ENCODE measurements around the gene NEGR1. TPM values are rescaled to one million over a fixed set of nuclear protein-coding genes. Genes with fewer than 3 reads are reported as not detected.

The NEGR1 gene
- total and polyA plus RNA-seq, 9 of the 15 experiments (the other 6 are each of a cell fraction or from before 2014, with no cell fraction given): not detected

DNA sequence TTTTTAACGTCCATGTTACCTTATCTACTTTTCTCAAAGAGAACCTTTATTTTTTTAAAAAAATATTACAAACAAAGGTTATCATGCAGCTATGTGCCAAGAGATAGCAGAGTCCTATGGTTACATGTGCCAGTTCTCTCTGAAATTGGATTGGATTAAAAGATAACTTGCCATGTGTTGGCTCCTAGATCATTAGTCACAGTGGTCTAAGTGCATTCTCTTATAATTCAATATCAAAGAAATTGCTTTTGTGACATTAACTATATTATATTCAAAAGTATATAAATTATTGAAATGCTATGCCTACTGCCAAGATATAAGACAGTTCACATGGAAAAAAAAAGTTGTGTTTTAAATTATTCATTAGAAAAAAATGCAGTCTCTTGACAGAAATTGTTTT is 494.2 kb downstream of the NEGR1 start:
- Histone ChIP-seq H3K4me2 (ENCODE audit: insufficient read depth, low read length) (no peak overlapping the region), H3K4me3 (no peak overlapping the region), H3K4me1 (replicated peaks in 1 of 2; ENCODE audit: control insufficient read depth in 2 of 2, insufficient read depth in 2 of 2, low read length in 2 of 2) (no peaks in the 10 kb centered on the region), H3K9me3 (replicated peaks; ENCODE audit: control insufficient read depth, insufficient read depth, low read depth, low read length) (0 out of 2 replicates have a peak, but pooled peaks cover 3% of the 10 kb centered on the region), H3K27ac (ENCODE audit: extremely low read depth, low read depth, low read length) (no peak overlapping the region), H3K9me1 (ENCODE audit: control insufficient read depth, insufficient read depth, low read length) (no peaks in the 10 kb centered on the region), H4K20me1 (replicated peaks; ENCODE audit: control insufficient read depth, insufficient read depth, low read length) (no peaks in the 10 kb centered on the region), H3K9ac (ENCODE audit: insufficient read depth in 1 of 2, low read depth in 2 of 2, low read length in 2 of 2) (no peak overlapping the region), H3K27me3 (ENCODE audit: control insufficient read depth in 2 of 2, insufficient read depth in 2 of 2, low read length in 2 of 2) (no peaks in the 10 kb centered on the region), H3K79me2 (ENCODE audit: control insufficient read depth, insufficient read depth, low read length) (no peaks in the 10 kb centered on the region), H2AFZ (ENCODE audit: low read depth, low read length) (no peak overlapping the region), H3K36me3 (ENCODE audit: control insufficient read depth, insufficient read depth, low read length) (no peaks in the 10 kb centered on the region)
- DNase-seq (ENCODE audit: extremely low read depth in 1 of 4, low spot score in 3 of 4) (no peak), FAIRE-seq (no peak), ATAC-seq (no peak)
- ChIA-PET CTCF (ENCODE audit: low intra/inter-chr PET ratio) (no interaction called here), POLR2A (no interaction called here)
- BruUV-seq (replicated peaks): no TSS peak
- intact Hi-C loops (cut with micrococcal nuclease): no loop called here
- 0% methylated on average over 1 of the region's 1 CpG for WGBS (ENCODE audit: insufficient coverage, low coverage, missing lambda C conversion rate)
- in situ Hi-C loops (cut with MboI): no loop called here
- TF ChIP-seq ELF1 (tag; IDR thresholded peaks at IDR 0.05) (no peak), FOXJ2 (tag; IDR thresholded peaks at IDR 0.05) (no peak), ZBTB12 (CRISPR knock-in tag; IDR thresholded peaks at IDR 0.05) (no peak), ZNF830 (CRISPR knock-in tag; IDR thresholded peaks at IDR 0.05) (no peak), CBX5 (IDR thresholded peaks at IDR 0.05; ENCODE audit: borderline replicate concordance, low read depth) (no peak), CREM (IDR thresholded peaks at IDR 0.05; ENCODE audit: low read depth) (no peak), ELF2 (CRISPR knock-in tag; IDR thresholded peaks at IDR 0.05) (no peak), ZNF518B (CRISPR knock-in tag; IDR thresholded peaks at IDR 0.05) (no peak), PHF20 (IDR thresholded peaks at IDR 0.05; ENCODE audit: partially characterized antibody) (no peak), BRD9 (IDR thresholded peaks at IDR 0.05; ENCODE audit: low read depth, partially characterized antibody) (no peak), CHD4 (IDR thresholded peaks at IDR 0.05; ENCODE audit: insufficient read depth, insufficient replicate concordance, low read depth, low read length, poor library complexity, severe bottlenecking) (no peak)
- TF ChIP-seq, protein P1, sequence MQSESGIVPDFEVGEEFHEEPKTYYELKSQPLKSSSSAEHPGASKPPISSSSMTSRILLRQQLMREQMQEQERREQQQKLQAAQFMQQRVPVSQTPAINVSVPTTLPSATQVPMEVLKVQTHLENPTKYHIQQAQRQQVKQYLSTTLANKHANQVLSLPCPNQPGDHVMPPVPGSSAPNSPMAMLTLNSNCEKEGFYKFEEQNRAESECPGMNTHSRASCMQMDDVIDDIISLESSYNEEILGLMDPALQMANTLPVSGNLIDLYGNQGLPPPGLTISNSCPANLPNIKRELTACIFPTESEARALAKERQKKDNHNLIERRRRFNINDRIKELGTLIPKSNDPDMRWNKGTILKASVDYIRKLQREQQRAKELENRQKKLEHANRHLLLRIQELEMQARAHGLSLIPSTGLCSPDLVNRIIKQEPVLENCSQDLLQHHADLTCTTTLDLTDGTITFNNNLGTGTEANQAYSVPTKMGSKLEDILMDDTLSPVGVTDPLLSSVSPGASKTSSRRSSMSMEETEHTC (IDR thresholded peaks at IDR 0.05): no peak
